Endothelial cell of umbilical vein (primary cell): Measurements from ENCODE around the gene WDR37. TPM values are rescaled to one million over a fixed set of nuclear protein-coding genes. Genes with fewer than 3 reads are reported as not detected.

Source experiments
- BruUV-seq: library from RNA; stranded (reverse); fragments of 400-500 nt; replicated peaks from 2 replicates; lab custom pipeline; 2021; lab: Mats Ljungman, UMichigan
- CTCF ChIA-PET: fragments of 300-600, 350-600 bp; sonication (Branson Sonifier 250); formaldehyde crosslinking; loops from one replicate; lab custom pipeline; 2021; ENCODE audit warnings: antibody characterized with exemption, inconsistent platforms; lab: Charles Lee
- POLR2A ChIA-PET: fragments of 300-600, 350-600 bp; sonication (Branson Sonifier 250); formaldehyde crosslinking; loops from one replicate; lab custom pipeline; 2021; ENCODE audit warnings: antibody characterized with exemption, inconsistent platforms; lab: Charles Lee
- DNase-seq: peaks from one replicate; pipeline ENCODE4 v3.0.0-alpha.2; 2011; ENCODE audit warnings: low read depth, low spot score
- FAIRE-seq: peaks from 2 replicates; lab custom pipeline; 2011; peaks lifted over from hg19 to GRCh38; lab: Jason Lieb, UNC
- H2AFZ ChIP-seq: 2 replicates; pipeline ENCODE4 v1.6.0; 2012; ENCODE audit warnings: low read depth, low read length, control low read depth, inconsistent platforms
- H3K27ac ChIP-seq: 2 replicates; pipeline ENCODE4 v1.5.1; 2011; ENCODE audit warnings: low read depth, mild to moderate bottlenecking, control low read depth, low read length, moderate library complexity; ENCODE audit not compliant: insufficient read depth
- H3K27me3 ChIP-seq, 2 experiments: 2 replicates each; pipeline versions ENCODE4 v1.6.0 to v1.6.1; 2011; ENCODE audit warnings: low read length in 2 of 2, mixed read lengths in 1 of 2; ENCODE audit not compliant: control insufficient read depth in 2 of 2, insufficient read depth in 2 of 2
- H3K36me3 ChIP-seq, 2 experiments: 2 replicates in 1 of 2; 3 replicates in 1 of 2; pipeline ENCODE4 v1.5.1; 2011; ENCODE audit warnings: low read length in 2 of 2, mild to moderate bottlenecking in 1 of 2, moderate library complexity in 1 of 2; ENCODE audit not compliant: control insufficient read depth in 2 of 2, insufficient read depth in 2 of 2; ENCODE audit errors: extremely low read depth in 1 of 2
- H3K4me1 ChIP-seq: 3 replicates; pipeline ENCODE4 v1.5.1; 2011; ENCODE audit warnings: mild to moderate bottlenecking, low read length; ENCODE audit not compliant: control insufficient read depth, insufficient read depth; ENCODE audit errors: extremely low read depth
- H3K4me2 ChIP-seq: 2 replicates; pipeline ENCODE4 v1.6.1; 2011; ENCODE audit warnings: low read length, control low read depth, mixed read lengths; ENCODE audit not compliant: insufficient read depth
- H3K4me3 ChIP-seq, 3 experiments: fragments of 200-600 bp in 1 of 3; sonication (generic), shearing (Covaris generic) in 1 of 3; replicated peaks in 1 of 3; 2 replicates each; pipeline ENCODE4 v1.5.1; 2011 to 2016; ENCODE audit warnings: control low read depth in 3 of 3, low read length in 3 of 3, mild to moderate bottlenecking in 2 of 3, inconsistent platforms in 1 of 3, low read depth in 1 of 3, moderate library complexity in 1 of 3; ENCODE audit not compliant: insufficient read depth in 1 of 3
- H3K79me2 ChIP-seq: 2 replicates; pipeline ENCODE4 v1.6.0; 2012; ENCODE audit warnings: low read length, inconsistent platforms; ENCODE audit not compliant: control insufficient read depth, insufficient read depth
- H3K9ac ChIP-seq: replicated peaks from 2 replicates; pipeline ENCODE3; 2011; ENCODE audit warnings: low read length, control low read depth; ENCODE audit not compliant: insufficient read depth; ENCODE audit errors: extremely low read depth
- H3K9me1 ChIP-seq: replicated peaks from 3 replicates; pipeline ENCODE4 v1.6.0; 2011; ENCODE audit warnings: mild to moderate bottlenecking, low read length; ENCODE audit not compliant: control insufficient read depth, insufficient read depth; ENCODE audit errors: extremely low read depth
- H3K9me3 ChIP-seq: replicated peaks from 2 replicates; pipeline ENCODE4 v1.5.1; 2012; ENCODE audit warnings: low read length, inconsistent platforms; ENCODE audit not compliant: control insufficient read depth, insufficient read depth
- H4K20me1 ChIP-seq: replicated peaks from 2 replicates; pipeline ENCODE3; 2011; ENCODE audit warnings: mild to moderate bottlenecking, low read length; ENCODE audit not compliant: control insufficient read depth, insufficient read depth; ENCODE audit errors: extremely low read depth
- EZH2 ChIP-seq: IDR thresholded peaks from 2 replicates; pipeline ENCODE4 v1.6.1; 2012; ENCODE audit warnings: borderline replicate concordance, low read depth, mild to moderate bottlenecking, moderate library complexity, low read length, inconsistent platforms; ENCODE audit not compliant: severe bottlenecking
- FOS ChIP-seq: IDR thresholded peaks from 2 replicates; pipeline ENCODE4 v1.6.1; 2011; ENCODE audit warnings: mild to moderate bottlenecking, low read length, moderate library complexity, borderline replicate concordance; ENCODE audit not compliant: insufficient read depth
- GATA2 ChIP-seq: IDR thresholded peaks from 2 replicates; pipeline ENCODE4 v1.7.0; 2011; ENCODE audit warnings: low read depth, mild to moderate bottlenecking, moderate library complexity, mixed read lengths, low read length; ENCODE audit not compliant: insufficient read length, insufficient read depth
- JUN ChIP-seq: IDR thresholded peaks from 2 replicates; pipeline ENCODE4 v1.6.1; 2011; ENCODE audit warnings: borderline replicate concordance, low read depth; ENCODE audit not compliant: insufficient read length, insufficient read depth
- MAX ChIP-seq: IDR thresholded peaks from 2 replicates; pipeline ENCODE4 v1.6.1; 2011; ENCODE audit not compliant: insufficient read depth, insufficient read length
- MYC ChIP-seq: IDR thresholded peaks from one replicate; pipeline ENCODE4 v1.6.1; 2011; ENCODE audit warnings: mild to moderate bottlenecking, low read depth, low read length
- POLR2A ChIP-seq: IDR thresholded peaks from 2 replicates; pipeline ENCODE4 v1.6.1; 2012; ENCODE audit warnings: low read depth, mild to moderate bottlenecking, control low read depth, low read length
- POLR2AphosphoS5 ChIP-seq: IDR thresholded peaks from 2 replicates; pipeline ENCODE4 v1.6.1; 2012; ENCODE audit warnings: low read depth, mild to moderate bottlenecking, control low read depth, low read length, moderate library complexity; ENCODE audit not compliant: insufficient read depth
- dilution Hi-C: fragments of 300-500 bp; cut with MboI; formaldehyde crosslinking; loops from one replicate; pipeline ENCODE4 v1.15.0; 2019; ENCODE audit warnings: low sequenced_read_pairs; ENCODE audit not compliant: extremely low pct_ligation_motif_present
- intact Hi-C: fragments of 100-400 bp; cut with micrococcal nuclease; formaldehyde crosslinking; loops from one replicate; pipeline ENCODE4 v1.10.0; 2022
- polyA plus RNA-seq, 4 experiments: library from polyadenylated mRNA; depleted of rRNA in 3 of 4; stranded (reverse) in 3 of 4; unstranded in 1 of 4; fragments of >200 nt; gene quantifications; 2 replicates each; pipeline versions ENCODE4 v1.2.1 to v1.2.3, GENCODE V29; 2011 to 2012; ENCODE audit warnings: missing spikeins in 1 of 4
- total RNA-seq: library from RNA; stranded (reverse); gene quantifications from 2 replicates; pipeline ENCODE4 v1.2.3, GENCODE V29; 2021
- TF ChIP-seq, protein P1 (sequence below), 2 donors: IDR thresholded peaks; 1 replicate in 1 of 2; 2 replicates in 1 of 2; pipeline ENCODE4 v1.5.1; 2011; ENCODE audit warnings: low read length in 2 of 2, mild to moderate bottlenecking in 2 of 2, moderate library complexity in 2 of 2, control low read depth in 1 of 2, inconsistent platforms in 1 of 2, low read depth in 1 of 2; ENCODE audit not compliant: insufficient read depth in 1 of 2; ENCODE audit errors: extremely low read depth in 1 of 2

Gene WDR37
- total and polyA plus RNA-seq, 2 donors (not counting 3 experiments of a cell fraction or from before 2014, with no cell fraction given) = 21.7 to 25.5 TPM

- intact Hi-C loops = no loop called here
- ChIA-PET CTCF (interaction anchor here (1.4 to 1.8 kb wide), 2 partner anchors 9 to 47 kb away, joined by 3 to 6 read pairs; no protein-coding TSS in a partner anchor), POLR2A (no interaction called here)
- TF ChIP-seq JUN (no peak), POLR2A (no peak), FOS (no peak), MAX (no peak), GATA2 (no peak), EZH2 (no peak), POLR2AphosphoS5 (no peak), MYC (no peak)
- TF ChIP-seq, protein P1, sequence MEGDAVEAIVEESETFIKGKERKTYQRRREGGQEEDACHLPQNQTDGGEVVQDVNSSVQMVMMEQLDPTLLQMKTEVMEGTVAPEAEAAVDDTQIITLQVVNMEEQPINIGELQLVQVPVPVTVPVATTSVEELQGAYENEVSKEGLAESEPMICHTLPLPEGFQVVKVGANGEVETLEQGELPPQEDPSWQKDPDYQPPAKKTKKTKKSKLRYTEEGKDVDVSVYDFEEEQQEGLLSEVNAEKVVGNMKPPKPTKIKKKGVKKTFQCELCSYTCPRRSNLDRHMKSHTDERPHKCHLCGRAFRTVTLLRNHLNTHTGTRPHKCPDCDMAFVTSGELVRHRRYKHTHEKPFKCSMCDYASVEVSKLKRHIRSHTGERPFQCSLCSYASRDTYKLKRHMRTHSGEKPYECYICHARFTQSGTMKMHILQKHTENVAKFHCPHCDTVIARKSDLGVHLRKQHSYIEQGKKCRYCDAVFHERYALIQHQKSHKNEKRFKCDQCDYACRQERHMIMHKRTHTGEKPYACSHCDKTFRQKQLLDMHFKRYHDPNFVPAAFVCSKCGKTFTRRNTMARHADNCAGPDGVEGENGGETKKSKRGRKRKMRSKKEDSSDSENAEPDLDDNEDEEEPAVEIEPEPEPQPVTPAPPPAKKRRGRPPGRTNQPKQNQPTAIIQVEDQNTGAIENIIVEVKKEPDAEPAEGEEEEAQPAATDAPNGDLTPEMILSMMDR (IDR thresholded peaks at IDR 0.05; ENCODE audit: extremely low read depth in 1 of 2, insufficient read depth in 1 of 2, low read depth in 1 of 2, low read length in 2 of 2) = no peak
- Histone ChIP-seq H3K4me3 (no peak overlapping the region), H3K9ac (no peak overlapping the region), H3K4me2 (no peak overlapping the region), H3K36me3 (no peaks in the 10 kb centered on the region), H3K9me1 (no peaks in the 10 kb centered on the region), H3K4me1 (no peaks in the 10 kb centered on the region), H2AFZ (no peak overlapping the region), H3K9me3 (no peaks in the 10 kb centered on the region), H3K27me3 (no peaks in the 10 kb centered on the region), H3K27ac (no peak overlapping the region), H4K20me1 (no peaks in the 10 kb centered on the region), H3K79me2 (no peaks in the 10 kb centered on the region)
- FAIRE-seq (no peak), DNase-seq (no peak)
- BruUV-seq = no TSS peak
- dilution Hi-C loops = no loop called here
These were observed 29.6 kb upstream of the WDR37 start for GRCh38 chr10:1026578-1026977.
